GM12865 (cell line): ENCODE measurements around the gene EDEM3.
"Not testable (repeated sequence)": the region's sequence is repeated elsewhere in the genome, so short reads cannot be mapped to it uniquely, and the experiment has no call there.

ENCODE experiments used
- DNase-seq: peaks from one replicate; pipeline ENCODE4 v3.0.0; 2010; ENCODE audit warnings: low read depth
- H3K4me3 ChIP-seq: 2 replicates; pipeline ENCODE4 v1.5.1; 2011; ENCODE audit warnings: mild to moderate bottlenecking, low read depth, low read length, control low read depth
- CTCF ChIP-seq: IDR thresholded peaks from 2 replicates; pipeline ENCODE4 v1.5.1; 2011; ENCODE audit warnings: low read length, control low read depth, low read depth, inconsistent platforms; ENCODE audit not compliant: insufficient read depth; ENCODE audit errors: missing control alignments

The EDEM3 gene

DNA sequence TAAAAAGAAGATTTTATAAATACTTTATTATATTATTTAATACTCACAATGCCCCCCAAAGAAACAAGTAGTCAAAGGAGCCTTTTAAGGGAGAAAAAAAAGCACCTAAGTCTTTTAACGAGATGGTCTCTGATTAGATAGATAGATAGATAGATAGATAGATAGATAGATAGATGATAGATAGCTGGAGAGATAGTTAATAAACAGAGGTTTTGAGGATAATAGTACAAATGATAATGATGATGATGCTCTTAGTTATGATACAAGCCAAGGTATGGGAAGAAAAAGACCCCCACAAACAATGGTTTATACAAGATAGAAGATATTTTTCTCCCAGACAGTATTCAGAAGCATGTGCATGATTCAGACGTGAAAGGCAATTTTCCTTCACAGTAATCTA lies 14.6 kb upstream of the EDEM3 start:
- TF ChIP-seq CTCF = no peak
- no peak overlapping the region for H3K4me3 ChIP-seq
- DNase-seq = no peak

DNA sequence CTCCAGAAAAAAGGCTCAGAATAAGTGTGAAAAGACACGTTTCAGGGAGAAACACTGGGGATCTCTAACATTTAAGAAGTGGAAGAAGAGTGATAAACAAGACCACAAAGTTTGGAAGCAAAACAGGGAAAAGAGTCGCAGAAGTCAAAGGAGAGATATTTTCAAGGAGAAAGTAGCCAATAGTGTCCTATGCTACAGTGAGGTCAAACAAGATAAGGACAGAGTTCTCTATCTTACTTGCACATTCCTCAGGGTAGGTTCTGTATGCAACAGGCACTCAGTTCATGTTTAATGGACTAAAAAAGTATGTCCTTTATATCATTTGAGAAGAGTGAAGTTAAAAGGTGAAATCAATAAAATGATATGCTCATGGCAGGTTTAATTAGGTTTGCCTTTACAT lies 13.8 kb upstream of the EDEM3 start:
- H3K4me3 ChIP-seq = no peak overlapping the region
- no peak for DNase-seq
- no peak for TF ChIP-seq CTCF

DNA sequence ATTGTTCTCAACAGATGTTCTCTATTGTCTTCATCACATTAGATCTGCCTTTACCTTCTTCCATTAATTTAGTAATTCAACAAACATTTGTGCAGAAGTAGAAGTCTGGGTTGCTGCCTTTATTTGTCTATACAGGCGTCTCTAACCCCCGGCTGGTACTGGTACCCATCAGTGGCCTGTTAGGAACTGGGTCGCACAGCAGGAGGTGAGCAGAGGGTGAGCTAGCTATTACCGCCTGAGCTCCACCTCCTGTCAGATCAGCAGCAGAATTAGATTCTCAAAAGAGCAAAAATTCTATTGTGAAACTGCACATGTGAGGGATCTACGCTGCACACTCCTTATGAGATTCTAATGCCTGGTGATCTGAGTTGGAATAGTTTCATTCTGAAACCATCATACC lies 12.9 kb upstream of the EDEM3 start:
- H3K4me3 ChIP-seq = no peak overlapping the region
- TF ChIP-seq CTCF = no peak
- no peak for DNase-seq

- DNase-seq = no peak
- no peak for TF ChIP-seq CTCF
- H3K4me3 ChIP-seq = no peak overlapping the region
Measured at GRCh38 chr1:184764483-184764882, 9.8 kb upstream of the EDEM3 start.

- DNase-seq, H3K4me3 ChIP-seq: not testable (repeated sequence)
Measured at GRCh38 chr1:184763520-184763919, 8.9 kb upstream of the EDEM3 start.

DNA sequence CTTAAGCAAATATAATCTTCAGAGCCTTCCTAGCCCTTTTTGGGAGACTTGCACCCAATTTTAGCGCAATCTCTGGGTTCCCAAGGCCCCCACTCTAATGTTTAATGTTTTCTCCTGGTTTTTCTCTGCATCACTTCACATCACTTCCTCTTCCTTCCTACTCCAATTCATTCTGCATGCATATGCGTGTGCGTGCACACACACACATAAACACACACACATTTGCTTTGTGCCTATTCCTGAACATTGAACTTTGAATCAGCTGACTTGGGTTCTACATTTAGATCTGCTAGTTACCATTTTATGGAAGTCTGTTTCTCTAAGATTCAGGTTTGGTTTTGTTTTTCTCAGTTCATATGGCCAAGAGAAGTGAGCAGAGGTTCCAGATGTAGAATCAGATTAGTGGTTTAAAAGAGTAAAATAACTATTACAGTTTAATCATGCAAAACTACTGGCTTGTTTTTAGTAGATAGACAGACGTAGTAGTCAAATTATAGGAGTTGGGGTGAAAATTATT lies 7.4 kb upstream of the EDEM3 start:
- no peak overlapping the region for H3K4me3 ChIP-seq
- DNase-seq = no peak
- no peak for TF ChIP-seq CTCF

- no peak for TF ChIP-seq CTCF
- no peak overlapping the region for H3K4me3 ChIP-seq
- no peak for DNase-seq
Measured at GRCh38 chr1:184759651-184760050, 5.0 kb upstream of the EDEM3 start.
